ENCODE results near the gene PAX7. TPM values are rescaled to one million over a fixed set of nuclear protein-coding genes. Genes with fewer than 3 reads are reported as not detected.

Gene PAX7
- total and polyA plus RNA-seq, 2 donors (not counting 3 experiments of a cell fraction or from before 2014, with no cell fraction given): not detected

GRCh38 chr1:18611311-18611710, 19.3 kb upstream of the PAX7 start:
- no peak overlapping the region for H2AFZ ChIP-seq (ENCODE audit: low read depth, low read length)
- CTCF ChIA-PET: no interaction called here
- no peak overlapping the region for H3K4me2 ChIP-seq (ENCODE audit: insufficient read depth, low read length)
- no peak for DNase-seq (ENCODE audit: low read depth, low spot score)
- H3K79me2 ChIP-seq (ENCODE audit: control insufficient read depth, insufficient read depth, low read length): no peaks in the 10 kb centered on the region
- POLR2A ChIA-PET: no interaction called here
- H3K27ac ChIP-seq (ENCODE audit: insufficient read depth, low read depth, low read length): no peak overlapping the region
- peaks cover 0 to 1% of the 10 kb centered on the region in 2 experiments for H3K27me3 ChIP-seq (ENCODE audit: control insufficient read depth in 2 of 2, insufficient read depth in 2 of 2, low read length in 2 of 2)
- H4K20me1 ChIP-seq (replicated peaks; ENCODE audit: control insufficient read depth, extremely low read depth, insufficient read depth, low read length): no peaks in the 10 kb centered on the region
- dilution Hi-C loops (cut with MboI; ENCODE audit: extremely low pct_ligation_motif_present, low sequenced_read_pairs): no loop called here
- no peaks in the 10 kb centered on the region for H3K36me3 ChIP-seq (ENCODE audit: control insufficient read depth in 2 of 2, extremely low read depth in 1 of 2, insufficient read depth in 2 of 2, low read length in 2 of 2)
- H3K9me1 ChIP-seq (replicated peaks; ENCODE audit: control insufficient read depth, extremely low read depth, insufficient read depth, low read length): no peaks in the 10 kb centered on the region
- H3K9ac ChIP-seq (replicated peaks; ENCODE audit: extremely low read depth, insufficient read depth, low read length): no peak overlapping the region
- FAIRE-seq: no peak
- no peak overlapping the region for H3K4me3 ChIP-seq (replicated peaks in 1 of 3; ENCODE audit: insufficient read depth in 1 of 3, low read depth in 1 of 3, low read length in 3 of 3)
- TF ChIP-seq POLR2A (IDR thresholded peaks at IDR 0.05; ENCODE audit: low read depth, low read length) (no peak), JUN (IDR thresholded peaks at IDR 0.05; ENCODE audit: borderline replicate concordance, insufficient read depth, insufficient read length, low read depth) (no peak)
- H3K4me1 ChIP-seq (ENCODE audit: control insufficient read depth, extremely low read depth, insufficient read depth, low read length): no peaks in the 10 kb centered on the region
- no peaks in the 10 kb centered on the region for H3K9me3 ChIP-seq (replicated peaks; ENCODE audit: control insufficient read depth, insufficient read depth, low read length)
- BruUV-seq (replicated peaks): no TSS peak
- intact Hi-C loops (cut with micrococcal nuclease): no loop called here

- intact Hi-C loops (cut with micrococcal nuclease): no loop called here
- no peaks in the 10 kb centered on the region for H3K9me1 ChIP-seq (replicated peaks; ENCODE audit: control insufficient read depth, extremely low read depth, insufficient read depth, low read length)
Observed at GRCh38 chr1:18612073-18612472, 18.6 kb upstream of the PAX7 start.

More at GRCh38 chr1:18612073-18612472, 18.6 kb upstream of the PAX7 start:
- Histone ChIP-seq H2AFZ (ENCODE audit: low read depth, low read length) (no peak overlapping the region), H3K4me3 (replicated peaks in 1 of 3; ENCODE audit: insufficient read depth in 1 of 3, low read depth in 1 of 3, low read length in 3 of 3) (no peak overlapping the region), H3K36me3 (ENCODE audit: control insufficient read depth in 2 of 2, extremely low read depth in 1 of 2, insufficient read depth in 2 of 2, low read length in 2 of 2) (no peaks in the 10 kb centered on the region), H3K27me3 (ENCODE audit: control insufficient read depth in 2 of 2, insufficient read depth in 2 of 2, low read length in 2 of 2) (peaks cover 0 to 1% of the 10 kb centered on the region in 2 experiments), H3K79me2 (ENCODE audit: control insufficient read depth, insufficient read depth, low read length) (no peaks in the 10 kb centered on the region), H3K4me1 (ENCODE audit: control insufficient read depth, extremely low read depth, insufficient read depth, low read length) (no peaks in the 10 kb centered on the region), H4K20me1 (replicated peaks; ENCODE audit: control insufficient read depth, extremely low read depth, insufficient read depth, low read length) (no peaks in the 10 kb centered on the region), H3K4me2 (ENCODE audit: insufficient read depth, low read length) (no peak overlapping the region), H3K9me3 (replicated peaks; ENCODE audit: control insufficient read depth, insufficient read depth, low read length) (no peaks in the 10 kb centered on the region), H3K27ac (ENCODE audit: insufficient read depth, low read depth, low read length) (no peak overlapping the region), H3K9ac (replicated peaks; ENCODE audit: extremely low read depth, insufficient read depth, low read length) (no peak overlapping the region)
- ChIA-PET CTCF (no interaction called here), POLR2A (no interaction called here)
- FAIRE-seq (no peak), DNase-seq (ENCODE audit: low read depth, low spot score) (no peak)
- dilution Hi-C loops (cut with MboI; ENCODE audit: extremely low pct_ligation_motif_present, low sequenced_read_pairs): no loop called here
- TF ChIP-seq, protein P1, sequence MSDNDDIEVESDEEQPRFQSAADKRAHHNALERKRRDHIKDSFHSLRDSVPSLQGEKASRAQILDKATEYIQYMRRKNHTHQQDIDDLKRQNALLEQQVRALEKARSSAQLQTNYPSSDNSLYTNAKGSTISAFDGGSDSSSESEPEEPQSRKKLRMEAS (IDR thresholded peaks at IDR 0.05; ENCODE audit: insufficient read depth, insufficient read length): no peak
- TF ChIP-seq POLR2A (IDR thresholded peaks at IDR 0.05; ENCODE audit: low read depth, low read length) (no peak), JUN (IDR thresholded peaks at IDR 0.05; ENCODE audit: borderline replicate concordance, insufficient read depth, insufficient read length, low read depth) (no peak), EZH2 (IDR thresholded peaks at IDR 0.05; ENCODE audit: borderline replicate concordance, low read depth, low read length, severe bottlenecking) (no peak), CTCF (IDR thresholded peaks at IDR 0.05; ENCODE audit: extremely low read depth in 1 of 2, insufficient read depth in 1 of 2, low read depth in 1 of 2, low read length in 2 of 2) (no peak), FOS (IDR thresholded peaks at IDR 0.05; ENCODE audit: borderline replicate concordance, insufficient read depth, low read length) (no peak), POLR2AphosphoS5 (IDR thresholded peaks at IDR 0.05; ENCODE audit: insufficient read depth, low read depth, low read length) (no peak), GATA2 (IDR thresholded peaks at IDR 0.05; ENCODE audit: insufficient read depth, insufficient read length, low read depth, low read length) (no peak), MYC (IDR thresholded peaks at IDR 0.05; ENCODE audit: low read depth, low read length) (no peak)
- BruUV-seq (replicated peaks): no TSS peak
